ENCODE results near the gene ACRBP. TPM values are rescaled to one million over a fixed set of nuclear protein-coding genes. Genes with fewer than 3 reads are reported as not detected.

Gene ACRBP
- total RNA-seq, 1 experiment from 2014 or later: 1.3 TPM

DNA sequence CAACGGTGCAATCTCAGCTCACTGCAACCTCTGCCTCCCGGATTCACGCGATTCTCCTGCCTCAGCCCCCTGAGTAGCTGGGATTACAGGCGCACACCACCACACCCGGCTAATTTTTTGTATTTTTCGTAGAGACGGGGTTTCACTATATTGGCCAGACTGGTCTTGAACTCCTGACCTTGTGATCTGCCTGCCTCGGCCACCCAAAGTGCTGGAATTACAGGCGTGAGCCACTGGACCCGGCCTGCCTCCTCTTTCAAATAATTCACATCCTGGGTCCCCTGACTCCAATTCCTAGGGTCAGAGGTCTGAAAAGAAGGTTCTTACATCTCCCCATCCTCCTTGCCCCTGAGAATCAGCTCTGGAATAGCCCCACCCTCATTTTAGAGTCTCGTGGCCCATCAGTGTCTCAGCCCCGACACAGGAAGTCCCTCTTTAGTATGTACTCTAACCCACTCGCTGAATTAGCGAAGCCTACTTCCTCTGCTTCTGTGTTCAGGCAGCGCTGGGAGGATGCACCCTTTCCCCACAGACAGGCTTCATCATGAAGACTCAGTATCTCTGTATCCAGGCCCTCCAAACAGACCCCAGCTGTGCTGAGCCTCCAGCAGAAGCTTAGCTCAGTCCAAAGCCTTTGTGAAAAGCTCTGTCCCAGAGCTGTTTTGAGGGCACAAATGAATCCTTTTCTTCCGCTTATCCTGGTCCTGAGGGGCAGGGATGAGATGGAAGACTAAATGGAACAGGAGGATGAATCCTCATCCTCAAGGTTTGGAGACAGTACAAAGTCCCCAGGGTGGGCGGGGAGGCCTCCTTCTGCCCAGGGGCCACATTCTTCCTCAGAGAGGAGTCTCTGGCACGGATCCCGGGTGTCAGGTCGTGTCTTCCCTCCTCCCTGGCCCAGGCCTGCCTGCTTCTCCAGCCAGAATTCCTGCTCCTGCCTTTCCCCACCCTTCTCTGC, 14.9 kb downstream of the ACRBP start:
- peaks cover 19 to 30% of the 10 kb centered on the region in 2 experiments for H3K4me1 Mint-ChIP-seq
- no peaks in the 10 kb centered on the region for H3K79me2 ChIP-seq (ENCODE audit: insufficient read depth, low read length)
- H3T11ph ChIP-seq (ENCODE audit: low read length): no peak overlapping the region
- no peak overlapping the region for H2BK15ac ChIP-seq (ENCODE audit: low read depth, low read length)
- no peak for DNase-seq
- H3K36me3 Mint-ChIP-seq (ENCODE audit: insufficient read depth in 1 of 3, low read depth in 3 of 3): no peaks in the 10 kb centered on the region
- no peaks in the 10 kb centered on the region for H3K23me2 ChIP-seq (ENCODE audit: insufficient read length, low read depth, low read length, poor library complexity, severe bottlenecking)
- H3K27me3 ChIP-seq (ENCODE audit: insufficient read depth, low read length): no peaks in the 10 kb centered on the region
- H3K4me3 Mint-ChIP-seq: no peak overlapping the region
- H4K91ac ChIP-seq (ENCODE audit: insufficient read length, low read depth, low read length): no peak overlapping the region
- no peak overlapping the region for H2AFZ ChIP-seq (ENCODE audit: low read length)
- H4K5ac ChIP-seq (ENCODE audit: insufficient read length, low read depth, low read length): no peak overlapping the region
- H3K9me3 ChIP-seq (ENCODE audit: control insufficient read depth, low read depth, low read length): no peaks in the 10 kb centered on the region
- H3K56ac ChIP-seq (ENCODE audit: insufficient read length, low read depth, low read length): no peak overlapping the region
- H2BK20ac ChIP-seq (ENCODE audit: low read depth, low read length, poor library complexity, severe bottlenecking): no peak overlapping the region
- WGBS (ENCODE audit: extremely low coverage, insufficient read length, low lambda C conversion rate): no CpG with 5 or more reads among the region's 21 CpGs
- H2BK5ac ChIP-seq (ENCODE audit: insufficient read length, low read length): no peak overlapping the region
- no peak overlapping the region for H4K8ac ChIP-seq (replicated peaks; ENCODE audit: insufficient read length, low read depth, low read length)
- TF ChIP-seq, protein P1, sequence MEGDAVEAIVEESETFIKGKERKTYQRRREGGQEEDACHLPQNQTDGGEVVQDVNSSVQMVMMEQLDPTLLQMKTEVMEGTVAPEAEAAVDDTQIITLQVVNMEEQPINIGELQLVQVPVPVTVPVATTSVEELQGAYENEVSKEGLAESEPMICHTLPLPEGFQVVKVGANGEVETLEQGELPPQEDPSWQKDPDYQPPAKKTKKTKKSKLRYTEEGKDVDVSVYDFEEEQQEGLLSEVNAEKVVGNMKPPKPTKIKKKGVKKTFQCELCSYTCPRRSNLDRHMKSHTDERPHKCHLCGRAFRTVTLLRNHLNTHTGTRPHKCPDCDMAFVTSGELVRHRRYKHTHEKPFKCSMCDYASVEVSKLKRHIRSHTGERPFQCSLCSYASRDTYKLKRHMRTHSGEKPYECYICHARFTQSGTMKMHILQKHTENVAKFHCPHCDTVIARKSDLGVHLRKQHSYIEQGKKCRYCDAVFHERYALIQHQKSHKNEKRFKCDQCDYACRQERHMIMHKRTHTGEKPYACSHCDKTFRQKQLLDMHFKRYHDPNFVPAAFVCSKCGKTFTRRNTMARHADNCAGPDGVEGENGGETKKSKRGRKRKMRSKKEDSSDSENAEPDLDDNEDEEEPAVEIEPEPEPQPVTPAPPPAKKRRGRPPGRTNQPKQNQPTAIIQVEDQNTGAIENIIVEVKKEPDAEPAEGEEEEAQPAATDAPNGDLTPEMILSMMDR (conservative IDR thresholded peaks at IDR 0.05): no peak
- no peaks in the 10 kb centered on the region for H3K9me3 Mint-ChIP-seq
- peaks cover 13% of the 10 kb centered on the region for H3K27me3 Mint-ChIP-seq (ENCODE audit: low read depth)
- no peak overlapping the region for H3K4me2 ChIP-seq (ENCODE audit: insufficient read depth, insufficient read length, low read length)
- H2BK12ac ChIP-seq (ENCODE audit: insufficient read length, low read depth, low read length): no peak overlapping the region
- H2BK120ac ChIP-seq (ENCODE audit: low read depth, low read length, poor library complexity, severe bottlenecking): no peak overlapping the region
- H3K14ac ChIP-seq (ENCODE audit: insufficient read depth, low read length): no peak overlapping the region; the same call in 1 of the 2 replicates
- no peak overlapping the region for H3K27ac ChIP-seq (ENCODE audit: insufficient read length, low read depth, low read length)
- H4K20me1 ChIP-seq (ENCODE audit: control insufficient read depth, insufficient read depth, insufficient read length): no peaks in the 10 kb centered on the region
- no peak overlapping the region for H2AK5ac ChIP-seq (ENCODE audit: insufficient read length, low read length)
- no peaks in the 10 kb centered on the region for H3K79me1 ChIP-seq (ENCODE audit: insufficient read depth, low read depth, low read length, poor library complexity, severe bottlenecking)
- peak overlapping the region in 2 of 3 experiments; percentile 14 to 53; a peak in 2 of 7 replicates for H3K27ac Mint-ChIP-seq
- H3K4ac ChIP-seq (ENCODE audit: low read depth, low read length): no peak overlapping the region
- H3K23ac ChIP-seq (ENCODE audit: insufficient read length, low read depth, low read length): no peak overlapping the region
- no peak overlapping the region for H3K9ac ChIP-seq (ENCODE audit: extremely low read depth, insufficient read length, low read length)
- no peak overlapping the region for H3K18ac ChIP-seq (ENCODE audit: insufficient read length, low read depth, low read length)
- no peaks in the 10 kb centered on the region for H3K4me1 ChIP-seq (ENCODE audit: insufficient read depth, low read length)
